Body of pancreas (tissue), 4 donors: ENCODE data around the gene TACC2. TPM values are rescaled to one million over a fixed set of nuclear protein-coding genes. Genes with fewer than 3 reads are reported as not detected.
"Not testable (repeated sequence)": the region's sequence is repeated elsewhere in the genome, so short reads cannot be mapped to it uniquely, and the experiment has no call there.

Experiments
- ATAC-seq: fragments of 150-250 bp; one replicate; pipeline ENCODE4 v1.9.1; 2016
- DNase-seq, 4 donors: peaks; one replicate each; pipeline ENCODE4 v3.0.0-alpha.2; 2019
- H3K27ac ChIP-seq, 4 donors: fragments of 200-600 bp; sonication (generic); 1 replicate in 3 of 4; 2 replicates in 1 of 4; pipeline versions ENCODE4 v1.5.1 to v1.6.1; 2016 to 2019; ENCODE audit warnings: mild to moderate bottlenecking in 1 of 4, mixed read lengths in 1 of 4, moderate library complexity in 1 of 4
- H3K27me3 ChIP-seq, 2 donors: fragments of 200-600 bp; sonication (generic); one replicate each; pipeline ENCODE4 v1.6.0; 2016; ENCODE audit warnings: mild to moderate bottlenecking in 1 of 2
- H3K36me3 ChIP-seq, 2 donors: fragments of 200-600 bp; sonication (generic); replicated peaks in 1 of 2; 2 replicates each; pipeline ENCODE4 v1.5.1; 2016; ENCODE audit warnings: low read depth in 2 of 2; ENCODE audit not compliant: insufficient read depth in 1 of 2
- H3K4me1 ChIP-seq: fragments of 200-600 bp; sonication (generic); one replicate; pipeline ENCODE4 v1.6.0; 2016
- H3K4me3 ChIP-seq, 2 donors: fragments of 200-600 bp; sonication (generic); 1 replicate in 1 of 2; 2 replicates in 1 of 2; pipeline ENCODE4 v1.5.1; 2016 to 2019
- H3K9me3 ChIP-seq, 3 donors: fragments of 200-600 bp; sonication (generic); 1 replicate in 2 of 3; 2 replicates in 1 of 3; pipeline ENCODE4 v1.5.1; 2016
- POLR2A ChIP-seq, 3 donors: fragments of 450-650 bp; IDR thresholded peaks; one replicate each; pipeline ENCODE4 v1.6.1; 2016; ENCODE audit warnings: antibody characterized with exemption in 3 of 3, mild to moderate bottlenecking in 2 of 3
- WGBS, 2 donors: methylation state at CpG; one replicate each; pipeline ENCODE4 v1.1.5; 2017; 5-methylcytosine and 5-hydroxymethylcytosine counted together
- intact Hi-C: fragments of 100-400 bp; cut with DNase I; formaldehyde crosslinking; loops from one replicate; pipeline ENCODE4 v1.15.1; 2023
- total RNA-seq, 2 donors: library from RNA; depleted of rRNA; stranded (reverse); fragments of >200 nt; gene quantifications; one replicate each; pipeline ENCODE4 v1.1.0, GENCODE V29; 2016
- TF ChIP-seq, protein P1 (sequence below), 7 experiments: fragments of 450-650 bp in 4 of 7; fragments of 200-600 bp in 3 of 7; sonication (generic) in 3 of 7; IDR thresholded peaks; one replicate each; pipeline ENCODE4 v1.5.1; 2016 to 2019; ENCODE audit warnings: antibody characterized with exemption in 7 of 7

Gene TACC2
- total RNA-seq, 2 donors from 2014 or later = 29.0 to 38.7 TPM

DNA sequence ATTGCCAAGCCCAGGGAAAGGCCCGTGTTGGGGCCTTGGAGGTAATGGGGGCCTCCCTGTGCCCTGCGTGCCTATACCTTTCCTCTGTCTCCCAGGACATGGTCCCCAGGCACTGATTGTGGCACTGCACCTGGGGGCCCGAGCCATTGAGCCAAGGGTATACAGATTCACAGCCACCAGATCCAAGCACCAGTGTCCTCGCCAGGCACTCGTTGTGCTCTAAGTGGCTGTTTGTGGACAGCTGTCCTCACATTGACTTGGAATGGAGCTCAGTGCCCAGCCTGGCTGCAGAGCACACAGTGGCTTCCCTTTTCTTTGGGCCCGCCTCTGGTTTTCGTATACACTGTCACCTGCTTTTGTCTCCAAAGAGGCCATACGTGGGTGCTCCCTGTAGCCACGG lies 210.1 kb downstream of the TACC2 start:
- 84 to 93% methylated on average over 7 to 9 of the region's 9 CpGs for WGBS, 2 donors
- Histone ChIP-seq H3K4me3 (no peak overlapping the region), H3K27me3 (no peaks in the 10 kb centered on the region), H3K4me1 (no peaks in the 10 kb centered on the region), H3K27ac (no peak overlapping the region), H3K36me3 (no peaks in the 10 kb centered on the region), H3K9me3 (no peaks in the 10 kb centered on the region)
- ATAC-seq (no peak), DNase-seq (no peak)
- intact Hi-C loops = no loop called here
- no peak for TF ChIP-seq POLR2A (IDR thresholded peaks at IDR 0.05)
- TF ChIP-seq, protein P1, sequence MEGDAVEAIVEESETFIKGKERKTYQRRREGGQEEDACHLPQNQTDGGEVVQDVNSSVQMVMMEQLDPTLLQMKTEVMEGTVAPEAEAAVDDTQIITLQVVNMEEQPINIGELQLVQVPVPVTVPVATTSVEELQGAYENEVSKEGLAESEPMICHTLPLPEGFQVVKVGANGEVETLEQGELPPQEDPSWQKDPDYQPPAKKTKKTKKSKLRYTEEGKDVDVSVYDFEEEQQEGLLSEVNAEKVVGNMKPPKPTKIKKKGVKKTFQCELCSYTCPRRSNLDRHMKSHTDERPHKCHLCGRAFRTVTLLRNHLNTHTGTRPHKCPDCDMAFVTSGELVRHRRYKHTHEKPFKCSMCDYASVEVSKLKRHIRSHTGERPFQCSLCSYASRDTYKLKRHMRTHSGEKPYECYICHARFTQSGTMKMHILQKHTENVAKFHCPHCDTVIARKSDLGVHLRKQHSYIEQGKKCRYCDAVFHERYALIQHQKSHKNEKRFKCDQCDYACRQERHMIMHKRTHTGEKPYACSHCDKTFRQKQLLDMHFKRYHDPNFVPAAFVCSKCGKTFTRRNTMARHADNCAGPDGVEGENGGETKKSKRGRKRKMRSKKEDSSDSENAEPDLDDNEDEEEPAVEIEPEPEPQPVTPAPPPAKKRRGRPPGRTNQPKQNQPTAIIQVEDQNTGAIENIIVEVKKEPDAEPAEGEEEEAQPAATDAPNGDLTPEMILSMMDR (IDR thresholded peaks at IDR 0.05) = no peak

GRCh38 chr10:122199689-122200088 lies 210.7 kb downstream of the TACC2 start:
- ATAC-seq (no peak), DNase-seq (no peak)
- WGBS, 2 donors = 94 to 95% methylated on average over 6 of the region's 6 CpGs
- Histone ChIP-seq H3K27me3 (no peaks in the 10 kb centered on the region), H3K36me3 (no peaks in the 10 kb centered on the region), H3K9me3 (no peaks in the 10 kb centered on the region), H3K27ac (no peak overlapping the region), H3K4me3 (no peak overlapping the region), H3K4me1 (no peaks in the 10 kb centered on the region)
- intact Hi-C loops = no loop called here
- no peak for TF ChIP-seq POLR2A (IDR thresholded peaks at IDR 0.05)
- TF ChIP-seq, protein P1 (IDR thresholded peaks at IDR 0.05) = no peak

GRCh38 chr10:122201401-122201800 lies 212.4 kb downstream of the TACC2 start:
- no peak overlapping the region for H3K4me3 ChIP-seq

DNA sequence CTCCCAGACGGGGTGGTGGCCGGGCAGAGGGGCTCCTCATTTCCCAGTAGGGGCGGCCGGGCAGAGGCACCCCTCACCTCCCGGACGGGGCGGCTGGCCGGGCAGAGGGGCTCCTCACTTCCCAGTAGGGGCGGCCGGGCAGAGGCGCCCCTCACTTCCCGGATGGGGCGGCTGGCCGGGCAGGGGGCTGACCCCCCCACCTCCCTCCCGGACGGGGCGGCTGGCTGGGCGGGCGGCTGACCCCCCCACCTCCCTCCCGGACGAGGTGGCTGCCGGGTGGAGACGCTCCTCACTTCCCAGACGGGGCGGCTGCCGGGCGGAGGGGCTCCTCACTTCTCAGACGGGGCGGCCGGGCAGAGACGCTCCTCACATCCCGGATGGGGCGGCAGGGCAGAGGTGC lies 214.2 kb downstream of the TACC2 start:
- DNase-seq, H3K27ac ChIP-seq, H3K4me1 ChIP-seq, H3K27me3 ChIP-seq, H3K36me3 ChIP-seq, intact Hi-C loops, H3K9me3 ChIP-seq, ATAC-seq, H3K4me3 ChIP-seq: not testable (repeated sequence)
- WGBS, 2 donors = 88 to 96% methylated on average over 5 to 15 of the region's 33 CpGs

More at GRCh38 chr10:122201401-122201800, 212.4 kb downstream of the TACC2 start:
- H3K36me3 ChIP-seq = no peaks in the 10 kb centered on the region
- 93 to 94% methylated on average over 2 to 9 of the region's 9 CpGs for WGBS, 2 donors
- no peak for TF ChIP-seq POLR2A (IDR thresholded peaks at IDR 0.05)
- TF ChIP-seq, protein P1 (IDR thresholded peaks at IDR 0.05) = no peak
- no peak for ATAC-seq
- H3K27me3 ChIP-seq = no peaks in the 10 kb centered on the region
- intact Hi-C loops = no loop called here
- no peaks in the 10 kb centered on the region for H3K9me3 ChIP-seq
- H3K4me1 ChIP-seq = no peaks in the 10 kb centered on the region
- no peak for DNase-seq
- no peak overlapping the region for H3K27ac ChIP-seq

- H3K4me1 ChIP-seq = no peaks in the 10 kb centered on the region
These were observed 215.9 kb downstream of the TACC2 start for GRCh38 chr10:122204691-122205489.

More at GRCh38 chr10:122204691-122205489, 215.9 kb downstream of the TACC2 start:
- no peaks in the 10 kb centered on the region for H3K27me3 ChIP-seq
- no peak for ATAC-seq
- H3K4me3 ChIP-seq = no peak overlapping the region
- H3K9me3 ChIP-seq = no peaks in the 10 kb centered on the region
- intact Hi-C loops = no loop called here
- TF ChIP-seq POLR2A (IDR thresholded peaks at IDR 0.05) = no peak
- TF ChIP-seq, protein P1 (IDR thresholded peaks at IDR 0.05) = no peak
- DNase-seq = no peak
- 80 to 86% methylated on average over 8 to 15 of the region's 15 CpGs for WGBS, 2 donors
- H3K36me3 ChIP-seq = no peaks in the 10 kb centered on the region
- no peak overlapping the region for H3K27ac ChIP-seq
